K562 (cell line): ENCODE data around the gene SLCO2B1. TPM values are rescaled to one million over a fixed set of nuclear protein-coding genes. Genes with fewer than 3 reads are reported as not detected.
A peak's percentile ranks its signal among the peaks of the same experiment; 100 is the strongest.

ENCODE experiments used
- BRCA1 ChIP-seq, 2 experiments: fragments of 450-650 bp in 1 of 2; sonication (generic) in 1 of 2; formaldehyde crosslinking in 1 of 2; IDR thresholded peaks; 2 replicates each; pipeline versions ENCODE4 v1.5.0 to v1.6.1; 2017 to 2020; ENCODE audit warnings: mild to moderate bottlenecking in 1 of 2, missing genetic modification reagents in 1 of 2
- CHCHD3 ChIP-seq: fragments of 250-450 bp; sonication (Bioruptor Pico); IDR thresholded peaks from 2 replicates; pipeline ENCODE4 v2.1.2; 2022; ENCODE audit warnings: mild to moderate bottlenecking
- ELF4 ChIP-seq: fragments of 450-650 bp; formaldehyde crosslinking; IDR thresholded peaks from 2 replicates; pipeline ENCODE4 v1.4.0; 2022; ENCODE audit warnings: missing genetic modification characterization
- FIP1L1 ChIP-seq: fragments of 200-400 bp; formaldehyde crosslinking; IDR thresholded peaks from 2 replicates; pipeline ENCODE4 v1.6.1; 2018; ENCODE audit warnings: mild to moderate bottlenecking, low read depth, low read length; ENCODE audit not compliant: poor library complexity, severe bottlenecking
- FOSL1 ChIP-seq: fragments of 200-800 bp; sonication (Bioruptor generic); conservative IDR thresholded peaks from 2 replicates; pipeline ENCODE4 v1.6.1; 2016; ENCODE audit warnings: missing genetic modification characterization, missing compliant biosample characterization
- HDAC2 ChIP-seq: fragments of 450-650 bp; IDR thresholded peaks from 2 replicates; pipeline ENCODE4 v1.6.1; 2016; ENCODE audit warnings: mild to moderate bottlenecking
- HDAC8 ChIP-seq: fragments of 450-650 bp; IDR thresholded peaks from 2 replicates; pipeline ENCODE4 v1.6.1; 2016; ENCODE audit warnings: mild to moderate bottlenecking, missing genetic modification characterization, moderate library complexity, missing compliant biosample characterization
- IRF2 ChIP-seq: sonication (generic); formaldehyde crosslinking; IDR thresholded peaks from 2 replicates; pipeline ENCODE4 v1.8.1; 2022; ENCODE audit warnings: mild to moderate bottlenecking, missing genetic modification reagents
- KLF10 ChIP-seq: fragments of 250-450 bp; sonication (Bioruptor Pico); IDR thresholded peaks from 2 replicates; pipeline ENCODE4 v1.6.1; 2021; ENCODE audit warnings: matching md5 sums
- MAFF ChIP-seq: IDR thresholded peaks from 2 replicates; pipeline ENCODE4 v1.6.1; 2012; ENCODE audit warnings: low read length, improper control_type of control experiment
- MXD1 ChIP-seq: fragments of 250-450 bp; sonication (Bioruptor Pico); IDR thresholded peaks from 2 replicates; pipeline ENCODE4 v1.8.0; 2021; ENCODE audit warnings: borderline replicate concordance, mild to moderate bottlenecking, moderate library complexity; ENCODE audit not compliant: poor library complexity, severe bottlenecking
- NR2C2 ChIP-seq, 2 experiments: fragments of 200-800 bp in 1 of 2; sonication (Bioruptor generic) in 1 of 2; sonication (generic) in 1 of 2; formaldehyde crosslinking in 1 of 2; IDR thresholded peaks; 2 replicates each; pipeline versions ENCODE4 v1.6.1 to v1.8.0; 2016 to 2022; ENCODE audit warnings: mild to moderate bottlenecking in 1 of 2, missing compliant biosample characterization in 1 of 2, missing genetic modification characterization in 1 of 2, missing genetic modification reagents in 1 of 2
- NUFIP1 ChIP-seq: fragments of 450-650 bp; IDR thresholded peaks from 2 replicates; pipeline ENCODE4 v1.6.1; 2018; ENCODE audit not compliant: partially characterized antibody
- RB1 ChIP-seq: fragments of 450-650 bp; IDR thresholded peaks from 2 replicates; pipeline ENCODE4 v1.6.1; 2017; ENCODE audit warnings: low read depth, mild to moderate bottlenecking
- RBM17 ChIP-seq: fragments of 200-400 bp; formaldehyde crosslinking; IDR thresholded peaks from 2 replicates; pipeline ENCODE4 v1.6.1; 2017; ENCODE audit warnings: low read depth, mild to moderate bottlenecking, low read length, borderline replicate concordance
- RERE ChIP-seq: sonication (generic); formaldehyde crosslinking; IDR thresholded peaks from 2 replicates; pipeline ENCODE4 v1.8.0; 2023; ENCODE audit warnings: missing genetic modification reagents, mild to moderate bottlenecking, borderline replicate concordance
- TCF7 ChIP-seq: sonication (generic); IDR thresholded peaks from 2 replicates; pipeline ENCODE4 v1.6.1; 2016; ENCODE audit warnings: antibody characterized with exemption, borderline replicate concordance
- ZNF12 ChIP-seq: sonication (generic); formaldehyde crosslinking; IDR thresholded peaks from 2 replicates; pipeline ENCODE4 v1.4.0; 2020; ENCODE audit warnings: mild to moderate bottlenecking, missing genetic modification reagents
- ZNF124 ChIP-seq: sonication (generic); formaldehyde crosslinking; IDR thresholded peaks from 2 replicates; pipeline ENCODE4 v1.8.1; 2022; ENCODE audit warnings: missing genetic modification reagents
- ZNF436 ChIP-seq: fragments of 250-450, 450-650 bp; sonication (Bioruptor Pico); formaldehyde crosslinking; IDR thresholded peaks from 2 replicates; pipeline ENCODE4 v1.7.0; 2020; ENCODE audit warnings: mild to moderate bottlenecking
- ZNF764 ChIP-seq: fragments of 250-450 bp; sonication (Bioruptor Pico); IDR thresholded peaks from 2 replicates; pipeline ENCODE4 v1.4.0; 2020; ENCODE audit warnings: low read depth, mild to moderate bottlenecking, moderate library complexity
- polyA plus RNA-seq, 8 experiments: library from polyadenylated mRNA; depleted of rRNA in 4 of 8; stranded (reverse) in 5 of 8; unstranded in 3 of 8; fragments of >200 nt; fragmentation: Nextera tagmentation in 2 of 8; fragmentation: Illumina TruSeq in 1 of 8; extraction: Ambion mirVana in 2 of 8; extraction: Trizol in 1 of 8; gene quantifications; 2 replicates each; pipeline versions ENCODE4 v1.2.1 to v1.2.3, GENCODE V29; 2011 to 2014; ENCODE audit warnings: inconsistent platforms in 1 of 8, missing spikeins in 1 of 8
- total RNA-seq, 7 experiments: library from RNA; depleted of rRNA in 6 of 7; stranded (reverse); fragments of >200 nt in 6 of 7; fragmentation: Illumina TruSeq in 2 of 7; extraction: Trizol in 2 of 7; gene quantifications; 2 replicates each; pipeline versions ENCODE4 v1.2.1 to v1.2.3, GENCODE V29; 2011 to 2021; ENCODE audit warnings: low replicate concordance in 1 of 7
- TF ChIP-seq, protein P1 (sequence below): IDR thresholded peaks from 2 replicates; pipeline ENCODE4 v1.6.1; 2011; ENCODE audit warnings: borderline replicate concordance, low read depth, mild to moderate bottlenecking, moderate library complexity, low read length; ENCODE audit not compliant: insufficient read depth, poor library complexity, severe bottlenecking

SLCO2B1 gene
- total and polyA plus RNA-seq, 9 of the 15 experiments (the other 6 are each of a cell fraction or from before 2014, with no cell fraction given): 0.70 to 14.7 (median 7.6) TPM

GRCh38 chr11:75208446-75208845, 57.5 kb downstream of the SLCO2B1 start (continued):
- TF ChIP-seq RERE (CRISPR knock-in tag): no peak
- TF ChIP-seq, protein P1, sequence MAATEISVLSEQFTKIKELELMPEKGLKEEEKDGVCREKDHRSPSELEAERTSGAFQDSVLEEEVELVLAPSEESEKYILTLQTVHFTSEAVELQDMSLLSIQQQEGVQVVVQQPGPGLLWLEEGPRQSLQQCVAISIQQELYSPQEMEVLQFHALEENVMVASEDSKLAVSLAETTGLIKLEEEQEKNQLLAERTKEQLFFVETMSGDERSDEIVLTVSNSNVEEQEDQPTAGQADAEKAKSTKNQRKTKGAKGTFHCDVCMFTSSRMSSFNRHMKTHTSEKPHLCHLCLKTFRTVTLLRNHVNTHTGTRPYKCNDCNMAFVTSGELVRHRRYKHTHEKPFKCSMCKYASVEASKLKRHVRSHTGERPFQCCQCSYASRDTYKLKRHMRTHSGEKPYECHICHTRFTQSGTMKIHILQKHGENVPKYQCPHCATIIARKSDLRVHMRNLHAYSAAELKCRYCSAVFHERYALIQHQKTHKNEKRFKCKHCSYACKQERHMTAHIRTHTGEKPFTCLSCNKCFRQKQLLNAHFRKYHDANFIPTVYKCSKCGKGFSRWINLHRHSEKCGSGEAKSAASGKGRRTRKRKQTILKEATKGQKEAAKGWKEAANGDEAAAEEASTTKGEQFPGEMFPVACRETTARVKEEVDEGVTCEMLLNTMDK: no peak
- TF ChIP-seq RBM17: no peak
- no peak for TF ChIP-seq ZNF764 (CRISPR knock-in tag)
- TF ChIP-seq ZNF124: no peak
- no peak for TF ChIP-seq FIP1L1
- TF ChIP-seq TCF7: no peak
- TF ChIP-seq ELF4 (CRISPR knock-in tag): peak; percentile 49; the same call in 1 of the 2 replicates
- TF ChIP-seq HDAC8: no peak
- no peak for TF ChIP-seq MAFF
- TF ChIP-seq MXD1: no peak
- TF ChIP-seq FOSL1 (tag): peak; percentile 21; the same call in 1 of the 2 replicates
- TF ChIP-seq KLF10: no peak
- no peak for TF ChIP-seq RB1
- TF ChIP-seq NR2C2 (CRISPR knock-in tag; IDR thresholded peaks at IDR 0.05): no peak
- no peak for TF ChIP-seq NR2C2 (tag; IDR thresholded peaks at IDR 0.05)
- TF ChIP-seq BRCA1 (IDR thresholded peaks at IDR 0.05): no peak
- TF ChIP-seq BRCA1 (CRISPR knock-in tag; IDR thresholded peaks at IDR 0.05): no peak
- no peak for TF ChIP-seq ZNF12
- TF ChIP-seq CHCHD3 (CRISPR knock-in tag): no peak
- TF ChIP-seq IRF2 (CRISPR knock-in tag): no peak
- no peak for TF ChIP-seq NUFIP1
- TF ChIP-seq HDAC2: peak; percentile 98
- TF ChIP-seq ZNF436 (CRISPR knock-in tag): no peak
